Measurements from ENCODE around the gene SLC39A6.
"Not testable (repeated sequence)": the region's sequence is repeated elsewhere in the genome, so short reads cannot be mapped to it uniquely, and the experiment has no call there.

DNA sequence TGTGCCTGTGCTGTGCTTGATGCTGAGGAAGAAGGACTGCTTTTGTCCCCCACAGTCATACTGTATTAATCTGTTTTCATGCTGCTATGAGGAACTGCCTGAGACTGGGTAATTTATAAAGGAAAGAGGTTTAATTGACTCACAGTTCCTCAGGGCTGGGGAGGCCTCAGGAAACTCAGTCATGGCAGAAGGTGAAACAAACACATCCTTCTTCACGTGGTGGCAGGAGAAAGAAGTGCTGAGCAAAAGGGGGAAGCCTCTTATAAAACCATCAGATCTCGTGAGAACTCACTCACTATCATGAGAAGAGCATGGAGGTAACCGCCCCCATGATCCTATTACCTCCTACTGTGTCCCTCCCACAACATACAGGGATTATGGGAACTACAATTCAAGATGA lies 39.2 kb upstream of the SLC39A6 start:
- TF ChIP-seq, protein P1, sequence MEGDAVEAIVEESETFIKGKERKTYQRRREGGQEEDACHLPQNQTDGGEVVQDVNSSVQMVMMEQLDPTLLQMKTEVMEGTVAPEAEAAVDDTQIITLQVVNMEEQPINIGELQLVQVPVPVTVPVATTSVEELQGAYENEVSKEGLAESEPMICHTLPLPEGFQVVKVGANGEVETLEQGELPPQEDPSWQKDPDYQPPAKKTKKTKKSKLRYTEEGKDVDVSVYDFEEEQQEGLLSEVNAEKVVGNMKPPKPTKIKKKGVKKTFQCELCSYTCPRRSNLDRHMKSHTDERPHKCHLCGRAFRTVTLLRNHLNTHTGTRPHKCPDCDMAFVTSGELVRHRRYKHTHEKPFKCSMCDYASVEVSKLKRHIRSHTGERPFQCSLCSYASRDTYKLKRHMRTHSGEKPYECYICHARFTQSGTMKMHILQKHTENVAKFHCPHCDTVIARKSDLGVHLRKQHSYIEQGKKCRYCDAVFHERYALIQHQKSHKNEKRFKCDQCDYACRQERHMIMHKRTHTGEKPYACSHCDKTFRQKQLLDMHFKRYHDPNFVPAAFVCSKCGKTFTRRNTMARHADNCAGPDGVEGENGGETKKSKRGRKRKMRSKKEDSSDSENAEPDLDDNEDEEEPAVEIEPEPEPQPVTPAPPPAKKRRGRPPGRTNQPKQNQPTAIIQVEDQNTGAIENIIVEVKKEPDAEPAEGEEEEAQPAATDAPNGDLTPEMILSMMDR (IDR thresholded peaks at IDR 0.05): not testable (repeated sequence)
- TF ChIP-seq POLR2A (IDR thresholded peaks at IDR 0.05): not testable (repeated sequence)
